GM21447 (cell line): ENCODE measurements around the gene LARP1B.
"Not testable (repeated sequence)": the region's sequence is repeated elsewhere in the genome, so short reads cannot be mapped to it uniquely, and the experiment has no call there.

Experiments
- ATAC-seq: cut with Tn5 transposase; IDR thresholded peaks from one replicate; pipeline ENCODE4 v1.9.1; 2021; ENCODE audit not compliant: unreplicated experiment

Gene LARP1B

DNA sequence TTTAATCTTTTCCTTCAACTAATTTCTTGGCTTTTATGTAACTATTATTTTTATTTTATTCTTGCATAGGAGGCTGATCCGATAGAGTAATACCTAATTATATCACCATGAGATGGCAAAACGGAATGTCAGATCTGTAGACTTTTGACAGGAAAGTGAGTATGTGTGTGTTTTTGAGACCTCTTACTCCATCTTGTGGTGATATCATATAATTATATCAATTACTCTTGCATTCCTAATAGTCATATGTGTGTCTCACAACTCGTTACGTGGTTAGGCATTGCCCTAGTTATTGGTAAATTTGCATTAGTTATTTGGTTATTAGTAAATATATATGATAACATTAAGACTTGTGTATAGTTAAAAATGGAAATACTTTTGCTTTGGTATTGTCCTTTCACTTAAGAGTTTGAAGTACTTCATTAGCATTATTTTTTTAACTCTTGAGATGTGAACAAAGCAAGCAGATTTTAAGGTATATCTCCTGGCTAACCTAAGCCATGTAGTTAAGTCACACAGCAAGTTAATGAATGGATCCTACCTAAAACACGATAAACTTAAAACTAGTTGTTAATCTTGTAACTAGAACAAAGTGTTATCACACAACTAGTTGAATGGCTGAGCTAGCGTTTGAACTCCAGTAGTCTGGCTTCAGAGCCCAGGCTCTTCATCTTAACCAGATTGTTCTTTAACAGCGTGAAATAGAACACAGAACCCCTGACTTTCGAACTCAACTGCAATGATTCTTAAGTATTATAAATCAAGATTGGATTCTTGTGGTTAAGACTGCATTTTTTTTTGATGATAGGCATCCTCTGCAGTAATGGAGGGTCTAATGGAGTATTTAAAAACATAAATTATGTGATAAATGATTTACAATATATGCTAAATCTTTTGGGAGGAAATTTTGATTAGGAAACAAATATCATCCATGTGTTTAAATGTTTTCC, 159.4 kb downstream of the LARP1B start:
- ATAC-seq = no peak

DNA sequence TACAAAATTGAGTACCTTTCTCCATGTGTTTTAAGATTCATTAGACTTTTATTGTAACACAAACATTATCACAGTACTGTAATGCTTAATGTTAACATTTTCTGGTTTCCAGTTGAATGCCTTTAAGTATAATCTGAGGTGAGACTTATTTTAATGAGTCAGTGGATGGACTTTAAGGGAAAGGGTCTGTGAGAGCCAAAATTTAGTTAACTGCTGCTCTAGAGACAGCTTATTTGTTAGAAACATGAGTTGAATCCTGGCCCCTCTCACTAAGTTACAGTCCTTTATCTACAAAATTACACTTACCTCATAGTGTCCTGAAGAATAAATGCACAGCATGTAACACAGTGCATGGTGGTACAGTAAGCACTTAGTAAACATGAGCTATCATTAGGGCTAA, 160.5 kb downstream of the LARP1B start:
- ATAC-seq = no peak

DNA sequence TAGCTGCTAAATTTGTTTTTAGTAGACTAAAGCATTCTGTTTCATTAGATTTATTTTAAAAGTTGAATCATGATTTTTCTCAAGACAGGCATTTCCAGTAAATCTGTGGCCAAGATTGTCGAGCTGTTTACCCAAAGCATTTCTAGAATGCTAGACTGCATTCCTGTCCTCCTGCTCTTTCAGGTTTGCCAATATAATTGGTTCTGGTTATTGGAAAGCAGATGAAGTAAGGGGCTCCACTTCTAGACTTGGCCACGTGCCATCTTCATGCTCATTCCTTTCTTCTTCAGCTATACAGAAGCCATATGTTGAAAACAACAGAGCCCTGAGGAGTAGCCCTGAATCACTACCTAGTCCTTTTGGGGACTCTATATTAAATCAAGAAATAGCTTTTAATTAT, 164.0 kb downstream of the LARP1B start:
- no peak for ATAC-seq

DNA sequence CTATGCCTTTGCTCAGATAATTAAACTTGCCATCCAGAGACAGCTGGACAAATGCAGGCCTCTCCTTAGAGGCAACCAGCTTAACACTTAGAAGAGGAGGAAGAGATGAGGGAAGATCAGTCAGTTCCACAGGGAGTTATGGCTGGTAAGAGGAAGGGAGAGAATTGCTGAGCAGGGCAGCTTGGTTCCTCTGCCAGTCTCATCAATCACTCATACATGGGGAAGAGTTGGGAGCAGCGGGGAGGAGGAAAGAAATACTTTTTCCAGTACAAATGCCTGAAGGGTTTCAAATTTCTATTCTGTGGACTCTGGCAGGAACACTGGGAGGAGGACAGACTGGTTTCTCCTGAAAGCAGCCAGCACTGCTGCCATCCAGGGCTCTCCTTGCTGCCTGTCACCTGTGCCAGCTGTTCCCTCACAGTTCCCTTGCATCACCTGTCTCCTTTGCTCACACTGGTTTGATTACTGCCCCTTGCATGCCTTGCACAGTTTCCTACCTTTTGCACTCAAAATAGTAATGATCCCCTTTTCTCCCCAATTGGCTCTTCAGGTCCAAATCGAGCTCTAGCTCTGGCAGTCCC, 167.0 kb downstream of the LARP1B start:
- ATAC-seq = no peak

DNA sequence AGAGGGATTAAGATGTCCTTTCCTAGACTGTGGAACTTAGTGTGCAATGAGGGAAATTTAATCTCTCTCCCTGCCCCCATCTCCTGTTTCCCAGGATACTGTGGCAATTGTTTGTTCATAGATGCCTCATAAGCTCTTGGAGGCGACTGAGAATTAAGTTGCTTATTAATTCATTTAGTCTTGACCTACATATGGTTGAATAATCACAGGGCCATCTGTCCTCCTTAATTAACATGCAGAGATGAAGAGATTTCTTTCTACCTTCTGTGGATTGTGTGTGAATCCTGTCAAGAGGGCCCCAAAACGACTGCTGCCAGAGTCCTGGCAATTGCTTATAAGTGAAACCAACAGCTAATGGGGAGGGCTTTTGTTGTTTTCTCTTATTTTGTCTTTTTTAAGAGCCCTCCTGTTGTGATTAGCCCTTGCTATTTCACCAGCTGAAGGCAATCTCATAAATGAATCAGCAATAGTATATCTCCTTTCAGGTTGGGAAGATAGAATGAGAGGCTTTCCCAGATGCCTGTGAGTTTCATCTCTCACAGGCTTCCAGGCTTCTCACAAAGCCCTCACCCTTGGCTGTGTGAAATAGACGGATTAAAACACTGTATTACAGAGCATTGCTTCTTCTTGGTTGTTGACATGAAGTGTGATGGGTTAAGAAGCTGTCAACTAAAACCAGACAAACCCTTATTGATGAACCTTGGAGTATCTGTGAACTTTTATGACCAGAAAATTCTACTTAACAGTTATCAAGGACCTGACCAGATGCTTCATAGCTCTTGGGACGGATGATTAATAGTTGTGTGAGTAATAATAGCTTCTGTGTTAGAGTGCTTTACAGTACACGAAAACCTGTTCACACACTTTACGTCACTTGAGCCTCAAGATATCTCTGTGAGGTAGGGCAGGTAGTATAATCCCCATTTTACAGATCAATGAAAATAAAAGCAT, 168.0 kb downstream of the LARP1B start:
- ATAC-seq = no peak

DNA sequence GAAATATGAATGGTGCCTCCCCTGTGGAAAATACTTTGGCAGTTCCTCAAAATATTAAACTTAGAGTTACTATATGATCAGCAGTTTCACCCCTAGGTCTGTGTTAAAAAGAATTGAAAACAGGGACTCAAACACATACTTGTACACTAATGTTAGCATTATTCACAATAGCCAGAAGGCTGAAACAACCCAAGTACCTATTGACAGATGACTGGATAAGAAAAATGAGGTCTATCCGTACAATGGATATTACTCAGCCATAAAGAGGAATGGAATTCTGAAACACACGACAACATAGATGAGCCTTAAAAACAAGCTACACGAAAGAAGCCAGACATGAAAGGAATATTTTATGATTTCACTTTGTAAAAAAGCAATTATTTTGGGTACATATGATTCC, 171.6 kb downstream of the LARP1B start:
- no peak for ATAC-seq

DNA sequence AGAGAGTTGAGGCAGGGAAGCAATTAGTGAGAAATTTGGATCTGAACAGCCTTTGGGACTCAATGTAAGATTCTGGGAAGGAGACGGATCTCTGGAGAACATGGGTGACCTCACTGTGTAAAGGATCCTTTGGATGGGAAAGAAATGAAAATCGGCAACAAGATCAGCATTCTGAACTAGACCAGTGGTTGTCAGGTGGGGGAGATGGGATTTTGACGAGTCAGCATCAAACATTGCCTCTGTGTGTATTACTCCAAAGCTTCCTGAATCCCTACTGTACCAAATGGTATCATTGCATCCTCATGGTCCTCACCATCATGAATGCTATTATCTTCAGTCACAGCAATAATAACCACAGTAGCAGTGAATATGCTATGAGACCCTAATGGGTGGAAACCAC, 173.7 kb downstream of the LARP1B start:
- ATAC-seq = no peak

DNA sequence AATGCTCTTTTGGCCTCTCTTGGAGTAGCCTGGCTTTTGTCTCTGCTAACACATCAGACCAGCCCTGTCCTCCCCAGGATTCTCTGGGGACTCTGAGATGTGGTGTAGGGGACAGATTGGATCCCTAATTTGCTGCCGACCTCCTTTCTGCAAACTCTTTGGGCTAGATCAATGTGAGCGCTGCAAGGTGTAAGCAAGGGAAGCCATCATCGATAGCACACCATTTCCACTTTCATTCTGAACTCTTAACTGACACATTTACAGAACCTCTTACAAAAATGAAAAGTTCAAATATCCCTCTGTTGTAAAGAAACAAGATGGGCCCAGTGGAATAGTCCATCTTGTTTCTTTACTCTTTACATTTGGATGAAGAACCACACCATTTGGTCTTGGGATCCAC, 179.9 kb downstream of the LARP1B start:
- ATAC-seq = no peak

DNA sequence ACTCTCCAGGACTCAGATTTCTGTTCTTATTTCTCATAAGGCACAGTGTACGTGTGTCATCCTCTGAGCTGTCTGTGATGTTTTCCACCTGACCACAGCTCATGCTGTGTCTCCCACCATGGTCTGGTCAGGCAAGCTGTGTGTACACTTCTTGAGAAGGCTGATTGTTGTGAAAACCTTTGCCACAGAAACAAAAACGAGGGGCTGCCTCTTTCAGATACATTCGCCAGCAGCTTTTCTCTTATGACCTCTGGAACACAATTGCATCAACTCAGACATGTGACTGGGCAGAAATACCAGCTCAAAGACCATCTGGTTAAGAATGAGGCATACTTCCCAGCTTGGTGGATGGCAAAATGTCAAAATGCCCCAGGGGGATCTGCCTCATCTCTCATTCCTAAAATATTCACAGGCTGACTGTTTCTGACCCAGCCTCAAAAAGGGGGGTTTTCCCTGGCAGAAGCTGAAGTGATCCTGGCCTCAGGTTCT, 180.4 kb downstream of the LARP1B start:
- no peak for ATAC-seq

DNA sequence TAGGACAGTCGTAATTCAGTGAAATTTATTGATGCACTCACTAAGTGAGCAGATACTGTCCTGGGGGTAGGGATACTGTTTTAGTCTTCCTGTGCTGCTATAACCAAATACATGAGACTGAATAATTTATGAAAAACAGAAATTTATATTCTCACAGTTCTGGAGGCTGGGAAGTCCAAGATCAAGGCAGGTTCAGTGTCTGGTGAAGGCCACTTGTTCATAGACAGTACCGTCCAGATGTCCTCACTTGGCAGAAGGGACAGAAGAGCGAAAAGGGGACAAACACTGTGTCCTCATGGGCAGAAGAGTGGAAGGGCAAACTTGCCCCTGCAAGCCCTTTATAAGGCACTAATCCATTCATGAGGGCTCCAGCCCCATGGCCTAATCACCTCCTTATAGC, 180.9 kb downstream of the LARP1B start:
- no peak for ATAC-seq

DNA sequence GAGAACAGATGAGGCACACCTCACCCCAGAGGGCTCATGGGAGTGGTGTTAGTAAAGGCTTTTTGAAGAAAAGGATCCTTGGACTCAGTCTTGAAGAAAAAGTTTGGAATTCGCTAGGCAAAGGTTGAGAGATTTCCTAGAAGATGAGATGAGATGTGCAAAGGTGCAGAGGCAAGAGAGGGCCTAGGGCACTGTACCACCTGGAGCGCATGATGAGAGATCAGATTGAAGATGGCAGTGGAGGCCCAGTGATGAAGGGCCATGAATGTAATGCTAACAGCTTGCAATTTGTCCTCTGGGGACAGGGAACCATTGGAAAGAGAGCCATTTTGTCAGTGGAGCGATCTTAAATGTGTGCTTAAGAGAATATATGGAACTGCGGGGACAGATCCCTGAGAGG, 181.5 kb downstream of the LARP1B start:
- ATAC-seq = no peak

DNA sequence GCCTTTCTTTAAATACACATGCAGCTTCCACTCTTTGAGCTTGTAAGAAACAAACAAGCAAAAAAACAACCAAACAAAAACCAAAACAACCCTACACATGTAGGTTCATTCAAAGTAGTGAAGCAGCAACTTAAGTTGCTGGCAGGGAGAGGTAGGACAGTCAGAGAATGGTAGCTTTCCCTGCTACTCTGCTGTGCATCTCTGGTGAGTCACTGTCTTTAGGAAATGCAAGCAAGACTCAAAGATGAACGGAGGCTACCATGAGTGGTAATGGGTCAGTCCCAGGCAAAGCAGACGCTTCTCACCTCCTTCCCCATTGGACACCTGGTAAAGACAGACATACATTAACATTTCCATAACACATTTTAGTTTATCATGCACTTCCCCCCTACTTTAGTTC, 183.3 kb downstream of the LARP1B start:
- ATAC-seq = no peak

DNA sequence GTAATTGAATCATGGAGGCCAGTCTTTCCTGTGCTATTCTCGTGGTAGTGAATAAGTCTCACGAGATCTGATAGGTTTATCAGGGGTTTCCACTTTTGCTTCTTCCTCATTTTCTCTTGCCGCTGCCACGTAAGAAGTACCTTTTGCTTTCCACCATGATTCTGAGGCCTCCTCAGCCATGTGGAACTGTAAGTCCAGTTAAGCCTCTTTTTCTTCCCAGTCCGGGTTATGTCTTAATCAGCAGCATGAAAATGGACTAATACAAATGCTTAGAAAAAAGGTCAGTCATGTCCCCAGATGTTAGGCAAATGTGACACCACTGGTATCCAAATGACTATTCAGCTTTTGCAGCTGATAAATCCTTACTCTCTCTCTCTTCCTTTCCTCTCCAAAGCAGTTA, 184.3 kb downstream of the LARP1B start:
- not testable (repeated sequence) for ATAC-seq

DNA sequence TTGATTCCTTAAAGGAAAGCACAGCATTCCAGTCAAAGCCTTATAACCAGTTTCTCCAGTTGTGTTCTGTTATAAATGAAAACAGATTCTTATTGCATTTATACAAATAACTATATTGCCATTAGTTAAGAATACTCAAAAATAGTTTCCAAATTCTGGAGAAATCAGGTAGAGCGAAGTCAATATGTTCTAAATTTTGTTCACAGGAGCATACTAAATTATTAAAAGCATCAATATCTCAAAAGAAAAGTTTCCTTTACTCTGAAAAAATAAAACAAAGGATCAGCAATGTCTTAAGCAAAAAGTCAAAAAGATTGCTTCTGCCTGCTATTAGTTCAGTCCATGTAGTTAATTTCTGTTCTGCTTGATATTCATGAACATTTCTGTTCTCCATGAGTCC, 186.8 kb downstream of the LARP1B start:
- no peak for ATAC-seq

DNA sequence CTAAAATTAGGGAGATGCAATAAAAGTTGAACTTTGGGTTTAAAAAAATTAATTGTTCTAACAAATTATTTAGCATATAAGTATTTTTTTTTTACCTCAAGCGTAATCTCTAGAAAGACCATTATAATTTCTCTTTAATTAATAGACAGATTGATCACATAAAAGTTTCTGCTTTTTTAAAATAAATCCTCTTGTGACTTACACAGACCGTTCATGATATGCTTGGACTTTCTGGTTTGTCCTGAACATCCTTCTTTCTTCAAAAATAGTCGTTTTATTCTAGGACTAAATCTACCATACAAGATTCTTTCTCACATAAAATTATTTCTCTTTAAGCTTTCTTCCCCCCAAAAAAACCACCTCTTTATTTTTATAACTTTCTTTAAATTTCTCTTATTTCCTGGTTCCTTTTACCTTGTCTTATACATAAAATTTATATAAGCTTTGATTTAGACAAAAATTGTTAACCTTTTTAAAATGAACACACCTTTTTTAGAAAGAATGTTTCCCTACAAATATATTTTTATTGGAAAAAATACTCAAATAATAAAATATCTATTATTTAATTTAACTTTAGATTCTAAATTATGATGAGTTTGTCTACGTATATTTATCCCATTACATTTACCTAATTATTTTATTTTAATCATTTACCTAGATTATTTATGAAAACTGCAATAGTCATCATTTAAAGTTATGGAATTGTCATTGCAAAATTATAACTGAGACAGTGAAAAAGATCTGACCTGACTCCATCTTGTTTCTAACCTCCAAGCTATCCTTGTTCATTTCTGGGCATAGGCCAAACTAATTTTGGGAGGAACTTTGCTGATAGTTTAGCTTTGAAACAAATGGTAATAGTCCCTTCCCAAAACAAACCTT, 188.9 kb downstream of the LARP1B start:
- ATAC-seq = no peak

DNA sequence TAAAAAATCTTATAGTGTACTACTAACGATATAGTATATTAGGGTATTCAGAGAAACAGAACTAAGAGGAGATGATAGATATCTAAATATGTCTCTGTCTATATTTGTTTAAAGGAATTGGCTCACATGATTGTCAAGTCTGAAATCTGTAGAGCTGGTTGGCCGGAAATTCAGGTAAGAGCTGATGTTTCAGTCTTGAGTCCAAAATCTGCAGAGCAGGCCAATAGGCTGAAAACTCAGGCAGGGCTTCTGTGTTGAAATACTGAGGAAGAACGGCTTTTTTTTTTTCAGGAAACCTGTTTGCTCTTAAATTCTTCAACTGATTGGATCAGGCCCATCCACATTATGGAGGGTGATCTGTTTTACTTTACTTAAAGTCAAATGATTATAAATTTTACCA, 194.8 kb downstream of the LARP1B start:
- no peak for ATAC-seq

DNA sequence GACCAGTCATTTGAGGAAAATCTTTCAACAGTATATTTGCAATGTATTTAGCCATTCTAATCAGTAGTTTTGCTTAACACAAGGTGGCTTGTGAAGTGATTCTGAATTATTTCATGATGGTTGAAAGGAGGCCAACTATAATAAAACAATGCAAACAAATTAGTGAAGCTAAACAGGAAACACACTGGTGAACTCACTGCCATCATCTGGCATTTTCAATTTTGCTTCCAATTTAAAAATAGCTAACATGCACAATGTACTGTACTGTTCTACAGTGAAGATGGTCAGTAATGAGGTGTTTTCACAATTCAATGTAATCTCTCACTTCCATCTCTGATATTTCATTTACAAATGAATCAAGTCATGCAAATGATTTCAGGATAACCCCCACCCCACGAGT, 195.4 kb downstream of the LARP1B start:
- no peak for ATAC-seq

DNA sequence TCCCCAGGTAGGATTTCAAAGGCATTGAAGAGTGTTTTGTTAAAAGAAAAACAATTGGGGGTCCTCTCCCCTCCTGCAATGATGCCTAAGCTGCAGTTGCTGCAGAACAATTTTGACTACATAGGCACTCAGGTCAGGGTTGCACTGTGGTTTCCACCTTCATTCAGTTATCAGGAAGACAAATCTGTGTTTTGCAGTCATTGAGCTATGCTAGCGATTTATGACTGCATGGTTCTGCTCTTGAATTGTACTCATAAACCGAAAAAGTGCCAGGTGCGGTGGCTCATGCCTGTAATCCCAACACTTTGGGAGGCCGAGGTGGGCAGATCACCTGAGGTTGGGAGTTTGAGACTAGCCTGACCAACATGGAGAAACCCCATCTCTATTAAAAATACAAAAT, 197.1 kb downstream of the LARP1B start:
- not testable (repeated sequence) for ATAC-seq

DNA sequence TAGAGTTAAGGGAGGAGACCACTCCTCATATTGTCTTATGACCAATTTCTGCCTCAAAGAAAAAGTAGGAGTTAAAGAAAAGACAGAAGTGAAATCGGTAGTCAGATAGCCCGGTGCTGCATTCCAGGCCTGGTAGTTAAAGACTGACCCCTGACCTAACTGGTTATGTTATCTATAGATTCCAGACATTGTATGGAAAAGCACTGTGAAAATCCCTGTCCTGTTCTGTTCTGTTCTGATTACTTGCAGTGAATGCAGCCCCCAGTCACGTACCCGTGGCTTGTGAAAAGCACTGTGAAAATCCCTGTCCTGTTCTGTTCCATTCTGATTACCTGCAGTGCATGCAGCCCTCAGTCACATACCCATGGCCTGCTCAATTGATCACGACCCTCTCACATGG, 198.8 kb downstream of the LARP1B start:
- not testable (repeated sequence) for ATAC-seq
